ENCODE data around the gene ATP1B2.

- TF ChIP-seq TAF1 (IDR thresholded peaks at IDR 0.05; ENCODE audit: low read depth, low read length): no peak
- no peak for TF ChIP-seq CTCF (IDR thresholded peaks at IDR 0.05; ENCODE audit: control extremely low read depth in 1 of 3, insufficient read depth in 1 of 3, low read depth in 1 of 3, low read length in 3 of 3)
- TF ChIP-seq RAD21 (IDR thresholded peaks at IDR 0.05 in 1 of 2, conservative IDR thresholded peaks at IDR 0.05 in 1 of 2; ENCODE audit: low read depth in 2 of 2, low read length in 2 of 2): no peak
- no peak for TF ChIP-seq SP1 (IDR thresholded peaks at IDR 0.05; ENCODE audit: low read depth, low read length)
- TF ChIP-seq SIN3A (conservative IDR thresholded peaks at IDR 0.05 in 1 of 2, IDR thresholded peaks at IDR 0.05 in 1 of 2; ENCODE audit: low read depth in 1 of 2, low read length in 2 of 2): no peak
Measured at GRCh38 chr17:7640783-7641182, 9.9 kb upstream of the ATP1B2 start.

Data from H1 (cell line).